ENCODE results near the gene ITGA3. TPM values are rescaled to one million over a fixed set of nuclear protein-coding genes. Genes with fewer than 3 reads are reported as not detected.
A peak's percentile ranks its signal among the peaks of the same experiment; 100 is the strongest.

The ITGA3 gene
- total RNA-seq, 1 experiment from 2014 or later = 22.5 TPM

- Histone ChIP-seq H3K9me3 (ENCODE audit: control insufficient read depth, low read depth, low read length) (no peaks in the 10 kb centered on the region), H3K14ac (ENCODE audit: insufficient read depth, low read length) (no peak overlapping the region), H3K79me1 (ENCODE audit: insufficient read depth, low read depth, low read length, poor library complexity, severe bottlenecking) (no peaks in the 10 kb centered on the region), H2AK5ac (ENCODE audit: insufficient read length, low read length) (no peak overlapping the region), H3K18ac (ENCODE audit: insufficient read length, low read depth, low read length) (no peak overlapping the region), H4K20me1 (ENCODE audit: control insufficient read depth, insufficient read depth, insufficient read length) (no peaks in the 10 kb centered on the region), H4K5ac (ENCODE audit: insufficient read length, low read depth, low read length) (no peak overlapping the region), H2BK15ac (ENCODE audit: low read depth, low read length) (no peak overlapping the region), H2AFZ (ENCODE audit: low read length) (no peak overlapping the region), H3K79me2 (ENCODE audit: insufficient read depth, low read length) (no peaks in the 10 kb centered on the region), H2BK12ac (ENCODE audit: insufficient read length, low read depth, low read length) (no peak overlapping the region), H3K4ac (ENCODE audit: low read depth, low read length) (no peak overlapping the region), H3T11ph (ENCODE audit: low read length) (no peak overlapping the region), H2BK20ac (ENCODE audit: low read depth, low read length, poor library complexity, severe bottlenecking) (no peak overlapping the region), H3K27me3 (ENCODE audit: insufficient read depth, low read length) (no peaks in the 10 kb centered on the region), H4K91ac (ENCODE audit: insufficient read length, low read depth, low read length) (no peak overlapping the region), H2BK120ac (ENCODE audit: low read depth, low read length, poor library complexity, severe bottlenecking) (no peak overlapping the region), H3K9ac (ENCODE audit: extremely low read depth, insufficient read length, low read length) (no peak overlapping the region), H2BK5ac (ENCODE audit: insufficient read length, low read length) (no peak overlapping the region), H3K56ac (ENCODE audit: insufficient read length, low read depth, low read length) (no peak overlapping the region), H3K4me2 (ENCODE audit: insufficient read depth, insufficient read length, low read length) (no peak overlapping the region), H3K23ac (ENCODE audit: insufficient read length, low read depth, low read length) (no peak overlapping the region), H4K8ac (replicated peaks; ENCODE audit: insufficient read length, low read depth, low read length) (no peak overlapping the region), H3K23me2 (ENCODE audit: insufficient read length, low read depth, low read length, poor library complexity, severe bottlenecking) (no peaks in the 10 kb centered on the region), H3K27ac (ENCODE audit: insufficient read length, low read depth, low read length) (no peak overlapping the region), H3K4me1 (ENCODE audit: insufficient read depth, low read length) (peaks cover 6% of the 10 kb centered on the region; the same call in 1 of the 2 replicates)
- peak overlapping the region in 1 of 2 experiments; percentile 61; a peak in 2 of 5 replicates for H3K4me3 Mint-ChIP-seq
- peaks cover 12% of the 10 kb centered on the region for H3K27me3 Mint-ChIP-seq (ENCODE audit: low read depth)
- H3K36me3 Mint-ChIP-seq (ENCODE audit: insufficient read depth in 1 of 3, low read depth in 3 of 3) = no peaks in the 10 kb centered on the region
- peak overlapping the region in 1 of 3 experiments; percentile 90; a peak in 1 of 7 replicates for H3K27ac Mint-ChIP-seq
- TF ChIP-seq CTCF (conservative IDR thresholded peaks at IDR 0.05) = peak; percentile 96
- H3K9me3 Mint-ChIP-seq = no peaks in the 10 kb centered on the region
- WGBS (ENCODE audit: extremely low coverage, insufficient read length, low lambda C conversion rate) = no CpG with 5 or more reads among the region's 6 CpGs
- peak; percentile 94 for DNase-seq
- H3K4me1 Mint-ChIP-seq = peaks cover 23 to 27% of the 10 kb centered on the region in 2 experiments
These were observed 29.1 kb upstream of the ITGA3 start for GRCh38 chr17:50026837-50027171.
